Smooth muscle cell (in vitro differentiated cells): Measurements from ENCODE around the gene RAPGEF1. TPM values are rescaled to one million over a fixed set of nuclear protein-coding genes. Genes with fewer than 3 reads are reported as not detected.

ENCODE experiments used
- DNase-seq: peaks from one replicate; lab custom pipeline; 2025; ENCODE audit not compliant: unreplicated experiment; lab: John Stamatoyannopoulos, UW
- H2AFZ ChIP-seq: fragments of 200-600 bp; sonication (generic); 2 replicates; pipeline ENCODE4 v1.6.0; 2016; ENCODE audit warnings: antibody characterized with exemption, low read depth, mild to moderate bottlenecking
- H3F3A ChIP-seq: fragments of 200-600 bp; sonication (generic); 2 replicates; pipeline ENCODE4 v1.6.0; 2017; ENCODE audit warnings: antibody characterized with exemption, low read depth
- H3K27ac ChIP-seq: fragments of 200-600 bp; sonication (generic); 2 replicates; pipeline ENCODE4 v1.5.1; 2016; ENCODE audit warnings: low read depth, mild to moderate bottlenecking
- H3K27me3 ChIP-seq: fragments of 200-600 bp; sonication (generic); 2 replicates; pipeline ENCODE4 v1.6.1; 2016; ENCODE audit warnings: low read depth, mild to moderate bottlenecking
- H3K36me3 ChIP-seq: fragments of 200-600 bp; sonication (generic); 2 replicates; pipeline ENCODE4 v1.5.1; 2016; ENCODE audit warnings: low read depth
- H3K4me1 ChIP-seq: fragments of 200-600 bp; sonication (generic); 2 replicates; pipeline ENCODE4 v1.5.1; 2016; ENCODE audit warnings: low read depth
- H3K4me2 ChIP-seq: fragments of 200-600 bp; sonication (generic); 2 replicates; pipeline ENCODE4 v1.6.0; 2016; ENCODE audit warnings: mild to moderate bottlenecking
- H3K4me3 ChIP-seq: fragments of 200-600 bp; sonication (generic); 2 replicates; pipeline ENCODE4 v1.5.1; 2016; ENCODE audit warnings: mild to moderate bottlenecking
- H3K79me2 ChIP-seq: fragments of 200-600 bp; sonication (generic); 2 replicates; pipeline ENCODE4 v1.6.0; 2016; ENCODE audit warnings: low read depth, mild to moderate bottlenecking
- H3K9ac ChIP-seq: fragments of 200-600 bp; sonication (generic); 2 replicates; pipeline ENCODE4 v1.6.0; 2016; ENCODE audit warnings: low read depth
- H3K9me3 ChIP-seq: fragments of 200-600 bp; sonication (generic); replicated peaks from 2 replicates; pipeline ENCODE4 v1.5.1; 2016; ENCODE audit warnings: low read depth
- H4K20me1 ChIP-seq: fragments of 200-600 bp; sonication (generic); 2 replicates; pipeline ENCODE4 v1.6.0; 2016; ENCODE audit warnings: low read depth
- WGBS: methylation state at CpG from one replicate; pipeline ENCODE4 v1.1.7; 2016; ENCODE audit warnings: low lambda C conversion rate; 5-methylcytosine and 5-hydroxymethylcytosine counted together
- polyA plus RNA-seq: library from polyadenylated mRNA; unstranded; fragments of >200 nt; fragmentation: Nextera tagmentation; extraction: Ambion mirVana; gene quantifications from 2 replicates; pipeline ENCODE4 v1.2.1, GENCODE V29; 2016
- total RNA-seq: library from RNA; depleted of rRNA; stranded (reverse); fragments of >200 nt; gene quantifications from 2 replicates; pipeline ENCODE4 v1.2.3, GENCODE V29; 2014
- TF ChIP-seq, protein P1 (sequence below): fragments of 200-600 bp; sonication (generic); IDR thresholded peaks from 2 replicates; pipeline ENCODE4 v1.5.1; 2017; ENCODE audit warnings: borderline replicate concordance, mild to moderate bottlenecking, antibody characterized with exemption; ENCODE audit not compliant: insufficient read depth, poor library complexity, severe bottlenecking

Gene RAPGEF1
- total and polyA plus RNA-seq, 2 experiments from 2014 or later: 16.4 to 17.8 TPM

DNA sequence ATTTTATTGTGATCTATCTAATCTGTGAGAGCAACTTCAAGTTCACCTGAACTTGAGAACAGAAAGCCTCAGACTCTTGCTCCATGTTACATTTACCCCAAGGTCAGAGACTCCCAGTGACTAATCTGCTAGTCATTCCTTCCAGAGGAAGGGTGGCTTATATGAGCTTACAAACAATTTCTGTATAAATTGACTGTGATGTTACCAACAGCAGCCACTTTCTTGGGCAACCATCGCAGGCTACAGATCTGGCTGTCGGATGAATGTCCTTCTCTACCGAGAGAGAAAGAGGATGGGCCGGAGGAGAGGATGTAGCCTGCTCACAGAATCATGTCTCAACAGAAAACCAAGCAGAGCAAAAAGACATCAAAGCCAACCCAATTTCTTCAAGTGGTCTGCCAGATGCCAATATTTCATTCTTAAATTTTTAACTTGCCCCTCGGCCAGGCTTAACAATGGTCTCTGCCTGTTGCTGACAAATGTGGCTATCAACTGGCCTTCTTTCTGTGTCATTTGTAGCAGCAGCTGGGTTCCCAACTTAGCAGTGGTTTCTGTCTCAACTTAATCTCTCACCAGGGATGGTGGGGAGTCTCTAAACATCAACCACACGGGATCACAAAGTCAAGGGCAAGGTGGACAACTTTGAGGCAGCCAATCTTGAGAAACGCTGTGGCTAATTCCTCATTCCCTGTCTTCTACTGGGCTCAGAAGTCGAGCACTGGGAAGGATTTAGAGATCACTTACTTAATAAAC, 81.3 kb downstream of the RAPGEF1 start:
- peaks cover 35% of the 10 kb centered on the region for H4K20me1 ChIP-seq
- TF ChIP-seq, protein P1, sequence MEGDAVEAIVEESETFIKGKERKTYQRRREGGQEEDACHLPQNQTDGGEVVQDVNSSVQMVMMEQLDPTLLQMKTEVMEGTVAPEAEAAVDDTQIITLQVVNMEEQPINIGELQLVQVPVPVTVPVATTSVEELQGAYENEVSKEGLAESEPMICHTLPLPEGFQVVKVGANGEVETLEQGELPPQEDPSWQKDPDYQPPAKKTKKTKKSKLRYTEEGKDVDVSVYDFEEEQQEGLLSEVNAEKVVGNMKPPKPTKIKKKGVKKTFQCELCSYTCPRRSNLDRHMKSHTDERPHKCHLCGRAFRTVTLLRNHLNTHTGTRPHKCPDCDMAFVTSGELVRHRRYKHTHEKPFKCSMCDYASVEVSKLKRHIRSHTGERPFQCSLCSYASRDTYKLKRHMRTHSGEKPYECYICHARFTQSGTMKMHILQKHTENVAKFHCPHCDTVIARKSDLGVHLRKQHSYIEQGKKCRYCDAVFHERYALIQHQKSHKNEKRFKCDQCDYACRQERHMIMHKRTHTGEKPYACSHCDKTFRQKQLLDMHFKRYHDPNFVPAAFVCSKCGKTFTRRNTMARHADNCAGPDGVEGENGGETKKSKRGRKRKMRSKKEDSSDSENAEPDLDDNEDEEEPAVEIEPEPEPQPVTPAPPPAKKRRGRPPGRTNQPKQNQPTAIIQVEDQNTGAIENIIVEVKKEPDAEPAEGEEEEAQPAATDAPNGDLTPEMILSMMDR: no peak
- no peak for DNase-seq
- H3K27me3 ChIP-seq: no peaks in the 10 kb centered on the region
- H3K4me1 ChIP-seq: no peaks in the 10 kb centered on the region
- H3F3A ChIP-seq: peaks cover 9% of the 10 kb centered on the region
- no peak overlapping the region for H2AFZ ChIP-seq
- H3K9ac ChIP-seq: peak overlapping the region; percentile 17
- H3K4me3 ChIP-seq: no peak overlapping the region
- H3K79me2 ChIP-seq: peaks cover 42% of the 10 kb centered on the region
- H3K36me3 ChIP-seq: no peaks in the 10 kb centered on the region
- peak overlapping the region; percentile 60 for H3K4me2 ChIP-seq
- peak overlapping the region; percentile 73 for H3K27ac ChIP-seq
- no peaks in the 10 kb centered on the region for H3K9me3 ChIP-seq
- WGBS: 45% methylated on average over 8 of the region's 8 CpGs

DNA sequence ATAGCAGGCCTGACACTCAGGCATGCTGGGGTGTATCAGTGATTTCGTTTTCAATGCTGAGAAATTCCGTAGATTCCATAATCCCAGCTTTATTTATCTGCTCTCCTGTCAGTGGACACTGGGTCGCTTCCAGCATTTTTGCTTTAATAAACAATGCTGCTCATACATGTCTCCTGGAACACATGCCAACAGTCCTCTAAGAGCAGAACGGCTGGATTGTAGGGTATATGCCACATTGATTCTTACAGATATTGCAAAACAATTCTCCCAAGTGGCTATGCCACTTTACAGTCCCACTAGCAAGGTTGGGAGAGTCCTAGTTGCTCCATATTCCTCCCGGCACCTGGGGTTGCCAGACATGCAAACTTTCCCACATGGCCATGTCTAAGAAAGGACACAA, 81.9 kb downstream of the RAPGEF1 start:
- Histone ChIP-seq H3K9ac (no peak overlapping the region), H3K36me3 (no peaks in the 10 kb centered on the region), H3K27me3 (no peaks in the 10 kb centered on the region), H3K79me2 (peaks cover 48% of the 10 kb centered on the region), H3K4me3 (no peak overlapping the region), H3F3A (peaks cover 9% of the 10 kb centered on the region), H3K4me2 (peak overlapping the region; percentile 60), H2AFZ (no peak overlapping the region), H3K27ac (peak overlapping the region; percentile 73), H3K9me3 (no peaks in the 10 kb centered on the region), H4K20me1 (peaks cover 38% of the 10 kb centered on the region), H3K4me1 (no peaks in the 10 kb centered on the region)
- no peak for DNase-seq
- TF ChIP-seq, protein P1: no peak
- 65% methylated on average over 5 of the region's 5 CpGs for WGBS

DNA sequence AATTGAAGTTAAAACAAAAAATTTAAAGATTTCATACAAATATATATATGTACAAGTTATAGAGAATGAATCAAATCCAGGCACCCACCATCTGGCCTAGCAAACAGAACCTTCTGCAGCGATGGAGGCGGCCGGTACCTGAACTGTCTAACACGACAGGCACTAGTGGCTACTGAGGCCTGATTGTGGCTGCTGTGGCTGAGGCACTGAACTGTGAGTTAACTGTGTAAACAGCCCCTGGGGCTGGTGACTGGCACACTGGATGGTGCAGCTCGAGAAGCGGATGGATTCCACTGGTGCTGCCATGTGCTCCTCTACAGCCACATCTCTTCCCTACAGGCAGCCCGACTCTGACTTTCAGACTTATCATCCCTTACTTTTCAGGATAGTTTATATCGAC, 82.4 kb downstream of the RAPGEF1 start:
- Histone ChIP-seq H3K9ac (no peak overlapping the region), H4K20me1 (peaks cover 43% of the 10 kb centered on the region), H3K4me2 (no peak overlapping the region), H3K27ac (peak overlapping the region; percentile 73), H3K27me3 (no peaks in the 10 kb centered on the region), H3K9me3 (no peaks in the 10 kb centered on the region), H3K79me2 (peaks cover 53% of the 10 kb centered on the region), H3K4me1 (no peaks in the 10 kb centered on the region), H2AFZ (no peak overlapping the region), H3F3A (peaks cover 9% of the 10 kb centered on the region), H3K36me3 (no peaks in the 10 kb centered on the region), H3K4me3 (no peak overlapping the region)
- TF ChIP-seq, protein P1: no peak
- WGBS: 92% methylated on average over 8 of the region's 8 CpGs
- DNase-seq: no peak

DNA sequence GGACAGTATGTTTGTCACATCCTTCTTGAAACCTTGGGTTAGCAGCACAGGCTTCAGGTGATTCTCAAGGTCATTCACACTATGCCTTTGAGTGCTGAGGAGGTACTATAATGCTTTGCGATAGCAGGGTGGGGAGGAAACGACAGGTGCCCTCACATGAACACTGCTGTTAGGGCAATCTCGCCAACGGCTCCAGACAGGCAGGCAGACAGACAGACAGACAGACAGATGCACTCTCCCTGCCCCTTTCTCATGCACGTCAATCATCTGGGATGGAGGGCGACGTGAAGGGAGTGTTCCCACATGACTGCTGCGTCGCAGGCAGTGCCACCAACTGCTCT, 82.9 kb downstream of the RAPGEF1 start:
- no peaks in the 10 kb centered on the region for H3K27me3 ChIP-seq
- DNase-seq: no peak
- 90% methylated on average over 9 of the region's 9 CpGs for WGBS
- no peak overlapping the region for H3K9ac ChIP-seq
- peaks cover 9% of the 10 kb centered on the region for H3F3A ChIP-seq
- no peaks in the 10 kb centered on the region for H3K4me1 ChIP-seq
- H4K20me1 ChIP-seq: peaks cover 43% of the 10 kb centered on the region
- H3K4me2 ChIP-seq: no peak overlapping the region
- H3K79me2 ChIP-seq: peaks cover 54% of the 10 kb centered on the region
- H3K36me3 ChIP-seq: no peaks in the 10 kb centered on the region
- TF ChIP-seq, protein P1: no peak
- no peak overlapping the region for H3K27ac ChIP-seq
- no peak overlapping the region for H3K4me3 ChIP-seq
- no peak overlapping the region for H2AFZ ChIP-seq
- H3K9me3 ChIP-seq: no peaks in the 10 kb centered on the region
